Naive B cell (primary cell): ENCODE results near the gene GFOD1. TPM values are rescaled to one million over a fixed set of nuclear protein-coding genes. Genes with fewer than 3 reads are reported as not detected.

Source experiments
- ATAC-seq, 2 donors: fragments of 150-1000 bp; cut with Tn5 transposase; 2 replicates each; pipeline ENCODE4 v1.10.0; 2021; ENCODE audit warnings: low read depth in 2 of 2, mild to moderate bottlenecking in 2 of 2, moderate library complexity in 2 of 2
- DNase-seq: peaks from one replicate; pipeline ENCODE4 v3.0.0; 2022
- H3K27ac Mint-ChIP-seq, 6 donors: one replicate each; pipeline ENCODE4 v1.8.0; 2020 to 2022; ENCODE audit warnings: mild to moderate bottlenecking in 6 of 6, mixed read lengths in 6 of 6, moderate library complexity in 5 of 6, inconsistent platforms in 2 of 6
- H3K27me3 Mint-ChIP-seq, 3 donors: one replicate each; pipeline ENCODE4 v1.8.0; 2021 to 2022; ENCODE audit warnings: mixed read lengths in 3 of 3, mild to moderate bottlenecking in 1 of 3
- H3K36me3 Mint-ChIP-seq, 2 donors: one replicate each; pipeline ENCODE4 v1.8.0; 2020 to 2022; ENCODE audit warnings: mixed read lengths in 2 of 2, inconsistent platforms in 1 of 2, mild to moderate bottlenecking in 1 of 2
- H3K4me1 Mint-ChIP-seq, 3 donors: one replicate each; pipeline ENCODE4 v1.8.0; 2020 to 2022; ENCODE audit warnings: mixed read lengths in 3 of 3, inconsistent platforms in 1 of 3, mild to moderate bottlenecking in 1 of 3, moderate library complexity in 1 of 3
- H3K4me3 Mint-ChIP-seq, 8 donors: one replicate each; pipeline ENCODE4 v1.8.0; 2020 to 2022; ENCODE audit warnings: mild to moderate bottlenecking in 8 of 8, mixed read lengths in 8 of 8, moderate library complexity in 8 of 8, inconsistent platforms in 2 of 8
- H3K9me3 Mint-ChIP-seq, 7 donors: one replicate each; pipeline ENCODE4 v1.8.0; 2020 to 2022; ENCODE audit warnings: mixed read lengths in 7 of 7, mild to moderate bottlenecking in 5 of 7, inconsistent platforms in 2 of 7, moderate library complexity in 1 of 7
- polyA plus RNA-seq, 6 donors: library from polyadenylated mRNA; unstranded; fragments of 300-500 nt; fragmentation: Illumina TruSeq; gene quantifications; one replicate each; pipeline ENCODE4 v1.2.3, GENCODE V29; 2021; ENCODE audit warnings: low read depth in 6 of 6

GFOD1 gene
- polyA plus RNA-seq, 6 donors from 2014 or later: 2.9 to 10.7 (median 5.4) TPM

DNA sequence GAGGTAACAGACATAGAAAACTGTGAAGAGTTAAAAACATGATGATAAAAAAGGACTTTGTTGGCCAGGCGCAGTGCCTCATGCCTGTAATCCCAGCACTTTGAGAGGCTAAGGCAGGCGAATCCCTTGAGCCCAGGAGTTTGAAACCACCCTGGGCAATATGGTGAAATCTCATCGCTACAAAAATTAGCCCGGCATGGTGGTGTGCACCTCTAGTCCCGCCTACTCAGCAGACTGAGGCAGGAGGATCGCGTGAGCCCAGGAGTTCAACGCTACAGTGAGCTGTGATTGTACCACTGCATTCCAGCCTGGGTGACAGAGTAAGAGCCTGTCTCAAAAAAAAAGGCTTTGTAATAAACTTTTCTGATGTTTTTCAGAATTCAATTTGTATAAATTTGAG, 60.1 kb downstream of the GFOD1 start:
- peak overlapping the region in 6 of 8 donors; percentile 71 to 84 (median 80) for H3K4me3 Mint-ChIP-seq

DNA sequence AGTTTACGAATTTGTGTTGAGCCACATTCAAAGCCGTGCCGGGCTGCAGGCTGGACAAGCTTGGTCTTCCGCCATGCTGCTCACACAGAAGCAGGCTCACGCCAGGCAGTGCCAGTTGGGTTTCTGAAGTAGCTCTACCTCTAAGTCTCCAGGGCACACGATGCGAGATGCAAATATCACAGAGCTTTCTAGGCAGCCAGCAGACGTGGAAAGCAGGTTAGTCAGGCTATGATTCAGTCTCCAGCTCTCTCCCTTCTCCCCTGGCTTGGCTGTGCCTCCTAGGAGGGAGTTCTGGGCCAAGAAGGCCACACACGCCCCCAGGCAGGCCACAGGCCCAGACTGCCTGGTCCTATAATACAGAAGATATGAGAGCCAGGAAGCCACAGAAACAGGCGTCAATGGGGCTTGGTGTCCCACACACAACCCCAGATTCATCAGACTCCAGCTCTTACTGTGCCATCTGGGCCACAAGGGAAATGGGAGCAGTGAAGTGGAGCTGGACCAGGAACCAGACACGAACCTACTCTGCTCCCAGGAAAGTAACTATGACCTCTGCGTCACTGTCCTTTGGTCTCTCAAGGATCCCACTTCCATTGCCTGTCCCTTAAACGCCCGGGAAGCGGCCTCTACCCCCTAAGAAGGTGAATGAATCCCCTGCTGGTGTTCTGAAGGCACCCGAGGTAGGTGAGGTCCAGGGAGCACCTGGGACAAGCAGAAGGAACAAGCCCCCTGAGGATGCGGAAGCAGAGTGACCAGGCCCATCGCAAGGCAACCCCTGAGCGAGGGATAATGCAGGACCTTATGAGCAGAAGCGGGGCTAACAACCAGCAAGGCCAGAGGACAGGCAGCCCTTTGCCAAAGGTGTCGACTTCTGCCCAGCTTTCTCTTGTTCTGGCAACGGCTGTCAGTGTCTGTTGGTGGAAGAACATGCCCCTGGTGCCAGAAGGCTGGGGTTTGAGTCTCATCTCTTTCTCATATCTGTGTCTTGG, 61.2 kb downstream of the GFOD1 start:
- peaks cover 27 to 46% (median 30%) of the 10 kb centered on the region in 3 donors for H3K4me1 Mint-ChIP-seq
- peak overlapping the region in 1 of 8 donors; percentile 40 for H3K4me3 Mint-ChIP-seq
- no peaks in the 10 kb centered on the region for H3K27me3 Mint-ChIP-seq
- no peak for ATAC-seq
- H3K36me3 Mint-ChIP-seq: no peaks in the 10 kb centered on the region
- H3K27ac Mint-ChIP-seq: peak overlapping the region in 4 of 6 donors; percentile 25 to 88 (median 74)
- no peaks in the 10 kb centered on the region for H3K9me3 Mint-ChIP-seq
- DNase-seq: no peak

More for the DNA sequence above, 60.1 kb downstream of the GFOD1 start:
- peaks cover 30 to 52% (median 39%) of the 10 kb centered on the region in 3 donors for H3K4me1 Mint-ChIP-seq
- H3K9me3 Mint-ChIP-seq: no peaks in the 10 kb centered on the region
- H3K36me3 Mint-ChIP-seq: no peaks in the 10 kb centered on the region
- ATAC-seq (no peak), DNase-seq (no peak)
- no peaks in the 10 kb centered on the region for H3K27me3 Mint-ChIP-seq
- peak overlapping the region; percentile 53 to 97 (median 96) for H3K27ac Mint-ChIP-seq

DNA sequence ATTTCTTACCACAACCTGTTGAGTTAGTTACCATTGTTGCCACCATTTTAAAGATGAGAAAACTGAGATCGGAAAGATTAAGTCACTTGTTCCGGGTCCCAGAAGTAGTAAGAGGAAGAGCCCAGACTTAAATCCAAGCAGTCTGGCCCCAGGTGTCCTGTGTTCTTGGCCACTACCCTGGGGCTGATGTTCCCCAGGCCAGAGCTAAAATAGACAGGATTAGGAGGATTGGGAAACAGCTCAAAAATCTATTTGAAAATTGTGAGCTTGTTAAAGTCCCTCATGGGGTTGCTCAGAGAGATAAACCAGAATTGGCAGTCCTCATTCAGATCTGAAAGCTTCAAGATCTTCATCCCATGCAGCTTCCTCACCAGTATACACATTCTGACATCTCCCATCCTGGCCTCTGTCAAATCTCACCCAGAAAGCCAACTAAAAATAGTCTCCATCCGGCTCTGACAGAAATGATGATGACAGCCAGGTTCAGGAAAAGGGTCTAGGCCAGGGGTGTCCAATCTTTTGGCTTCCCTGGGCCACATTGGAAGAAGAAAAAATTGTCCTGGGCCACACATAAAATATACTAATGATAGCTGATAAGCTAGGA, 62.0 kb downstream of the GFOD1 start:
- DNase-seq: no peak
- Mint-ChIP-seq H3K27me3 (no peaks in the 10 kb centered on the region), H3K9me3 (no peaks in the 10 kb centered on the region), H3K27ac (peak overlapping the region; percentile 21 to 88 (median 46)), H3K36me3 (no peaks in the 10 kb centered on the region), H3K4me3 (peak overlapping the region in 1 of 8 donors; percentile 32), H3K4me1 (peaks cover 21 to 42% (median 30%) of the 10 kb centered on the region in 3 donors)
- ATAC-seq: no peak

DNA sequence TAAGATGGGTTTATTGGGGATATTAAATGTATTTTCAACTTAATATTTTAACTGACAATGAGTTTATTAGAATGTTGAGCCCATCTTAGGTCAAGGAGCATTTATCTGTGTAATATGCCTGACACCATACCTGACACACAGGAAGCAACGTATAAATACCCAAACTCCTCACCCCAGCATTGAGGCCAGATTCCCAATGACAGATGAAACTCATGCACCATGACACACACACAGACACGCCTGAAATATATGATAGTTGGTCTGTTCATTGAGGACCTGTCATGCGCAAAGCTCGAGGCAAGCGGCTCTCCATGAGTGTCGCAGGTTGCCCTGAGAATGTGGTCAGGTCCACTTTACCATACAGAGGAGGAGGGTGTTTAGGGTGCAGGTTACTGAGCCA, 64.1 kb downstream of the GFOD1 start:
- Mint-ChIP-seq H3K9me3 (no peaks in the 10 kb centered on the region), H3K4me1 (peaks cover 29 to 49% (median 44%) of the 10 kb centered on the region in 3 donors), H3K27me3 (peaks cover 0 to 12% (median 8%) of the 10 kb centered on the region in 3 donors), H3K36me3 (no peaks in the 10 kb centered on the region), H3K4me3 (no peak overlapping the region), H3K27ac (no peak overlapping the region)
- DNase-seq: no peak
- ATAC-seq: no peak

DNA sequence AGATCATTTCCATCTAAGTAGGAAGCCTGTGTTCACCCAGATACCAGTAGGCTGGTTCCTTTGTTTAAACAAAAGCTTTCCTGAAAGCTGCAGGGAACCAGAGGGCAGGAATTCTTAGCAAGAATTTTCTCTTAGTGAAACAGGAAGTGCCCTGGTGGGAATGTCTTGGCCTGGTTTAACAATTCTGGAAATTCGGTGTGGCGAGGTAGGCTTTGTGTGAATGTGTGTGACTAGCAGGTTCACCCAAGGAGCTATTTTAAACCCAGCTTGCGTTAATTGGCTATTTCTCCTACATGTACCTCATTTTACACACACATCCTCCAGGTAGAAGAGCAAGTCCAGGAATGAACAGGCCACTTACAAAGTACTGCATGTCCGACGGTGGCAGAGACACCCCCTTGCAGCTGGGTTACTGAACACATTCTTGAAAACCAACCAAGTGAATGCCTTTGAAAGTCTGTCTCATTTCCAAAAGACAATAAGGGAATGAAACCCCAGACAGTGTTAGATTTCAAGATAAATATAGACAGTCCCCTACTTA, 64.6 kb downstream of the GFOD1 start:
- Mint-ChIP-seq H3K27ac (no peak overlapping the region), H3K4me1 (peaks cover 24 to 44% (median 39%) of the 10 kb centered on the region in 3 donors), H3K4me3 (no peak overlapping the region), H3K9me3 (no peaks in the 10 kb centered on the region), H3K27me3 (peaks cover 0 to 12% (median 8%) of the 10 kb centered on the region in 3 donors), H3K36me3 (no peaks in the 10 kb centered on the region)
- no peak for DNase-seq
- ATAC-seq: no peak

DNA sequence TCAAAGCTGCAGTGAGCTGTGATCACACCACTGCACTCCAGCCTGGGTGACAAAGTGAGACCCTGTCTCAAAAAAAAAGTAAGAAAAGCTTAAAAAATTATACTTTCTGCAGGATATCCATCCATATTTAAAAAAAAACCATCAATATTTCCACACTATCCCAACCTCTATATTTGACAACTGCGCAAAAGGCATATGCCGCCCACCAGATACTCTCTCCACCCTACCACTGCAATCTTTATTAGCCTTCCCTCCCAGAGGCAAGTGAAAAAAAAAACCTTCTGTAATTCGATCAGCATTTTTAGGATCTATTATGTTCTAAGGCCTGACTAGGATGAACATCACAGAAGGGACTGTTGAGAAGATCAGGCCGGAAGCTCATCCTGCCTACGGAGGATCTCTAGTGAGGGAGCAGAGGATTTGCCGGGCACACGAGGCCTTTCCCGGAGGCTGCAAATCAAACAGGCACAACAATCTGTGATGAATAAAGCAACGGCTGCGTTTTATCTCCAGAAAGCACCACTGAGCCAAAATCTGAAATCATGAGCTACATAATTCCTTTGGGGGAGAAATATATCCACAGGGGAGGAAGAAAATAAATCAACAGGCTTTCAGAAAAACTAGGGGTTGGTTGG, 65.9 kb downstream of the GFOD1 start:
- peaks cover 0 to 2% of the 10 kb centered on the region in 2 donors for H3K36me3 Mint-ChIP-seq
- ATAC-seq (no peak), DNase-seq (no peak)
- H3K27ac Mint-ChIP-seq: no peak overlapping the region
- H3K27me3 Mint-ChIP-seq: peaks cover 0 to 12% (median 8%) of the 10 kb centered on the region in 3 donors
- peaks cover 18 to 37% (median 34%) of the 10 kb centered on the region in 3 donors for H3K4me1 Mint-ChIP-seq
- no peaks in the 10 kb centered on the region for H3K9me3 Mint-ChIP-seq
- peak overlapping the region in 1 of 8 donors; percentile 55 for H3K4me3 Mint-ChIP-seq

DNA sequence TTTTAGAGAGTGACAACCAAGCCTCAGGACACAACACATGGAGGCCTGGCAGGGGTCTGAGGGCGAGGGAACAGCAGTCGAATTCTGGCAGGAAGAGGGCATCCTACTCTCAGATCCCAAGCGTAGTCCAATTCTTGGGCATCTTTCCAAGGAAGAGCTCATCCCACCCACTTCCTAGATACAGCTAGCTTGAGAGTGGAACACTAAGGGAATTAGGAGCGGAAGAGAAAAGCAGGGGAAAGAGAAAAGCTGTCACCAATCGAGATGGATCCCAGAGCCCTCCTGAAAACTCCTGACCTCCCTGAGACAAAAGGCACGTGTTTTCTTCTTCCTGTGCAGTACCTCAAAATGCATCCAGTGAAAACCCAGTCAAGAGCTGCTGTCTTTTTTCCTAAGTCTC, 67.1 kb downstream of the GFOD1 start:
- ATAC-seq: no peak
- peaks cover 24 to 33% (median 29%) of the 10 kb centered on the region in 3 donors for H3K4me1 Mint-ChIP-seq
- peaks cover 7 to 9% of the 10 kb centered on the region in 2 donors for H3K36me3 Mint-ChIP-seq
- peak overlapping the region in 3 of 6 donors; percentile 3 to 67 (median 4) for H3K27ac Mint-ChIP-seq
- peaks cover 0 to 4% (median 0%) of the 10 kb centered on the region in 7 donors for H3K9me3 Mint-ChIP-seq
- peak overlapping the region in 4 of 8 donors; percentile 69 to 83 (median 76) for H3K4me3 Mint-ChIP-seq
- DNase-seq: no peak
- H3K27me3 Mint-ChIP-seq: peaks cover 0 to 12% (median 8%) of the 10 kb centered on the region in 3 donors

DNA sequence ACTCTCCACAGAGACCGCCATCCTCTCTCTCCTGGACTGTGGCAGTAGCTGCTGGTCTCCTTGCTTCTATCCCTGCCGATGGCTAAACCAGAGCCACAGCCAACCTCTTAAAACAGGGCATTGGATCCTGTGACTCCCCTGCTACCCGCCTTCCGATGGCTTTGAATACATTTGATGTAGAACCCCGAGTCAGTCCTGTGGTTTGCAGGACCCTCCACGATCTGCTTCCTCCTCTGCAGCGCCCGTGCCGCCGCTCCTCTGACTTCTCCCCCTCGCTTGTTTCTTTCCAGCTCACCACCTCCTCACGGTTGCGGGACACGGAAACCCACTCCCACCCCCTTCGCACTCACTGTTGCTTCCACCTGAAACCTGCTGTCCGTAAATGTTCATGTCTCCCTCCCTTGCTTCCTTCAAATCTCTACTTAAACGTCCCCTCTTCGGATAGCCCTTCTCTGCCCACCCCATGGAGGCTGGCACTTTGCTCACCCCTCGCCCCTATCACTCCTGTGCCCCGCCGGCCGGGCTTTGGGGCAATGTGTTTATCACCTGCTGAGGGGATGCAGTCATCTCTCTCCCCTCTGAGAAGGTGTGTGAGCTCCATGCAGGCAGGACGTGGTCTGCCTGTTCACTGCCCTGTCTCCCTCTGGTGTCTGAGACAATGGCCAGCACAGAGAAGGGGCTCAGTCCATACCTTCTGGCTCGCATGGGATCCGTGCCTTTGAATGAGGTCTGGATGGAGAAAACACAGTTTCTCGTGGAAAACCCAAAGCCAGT, 67.8 kb downstream of the GFOD1 start:
- ATAC-seq: peak; percentile 47 to 60
- Mint-ChIP-seq H3K27ac (peak overlapping the region; percentile 3 to 92 (median 63)), H3K4me3 (peak overlapping the region; percentile 8 to 88 (median 82)), H3K9me3 (peaks cover 0 to 4% (median 0%) of the 10 kb centered on the region in 7 donors), H3K36me3 (peaks cover 7 to 9% of the 10 kb centered on the region in 2 donors), H3K4me1 (peaks cover 24 to 33% (median 26%) of the 10 kb centered on the region in 3 donors), H3K27me3 (peaks cover 0 to 12% (median 8%) of the 10 kb centered on the region in 3 donors)
- peak; percentile 19 for DNase-seq

DNA sequence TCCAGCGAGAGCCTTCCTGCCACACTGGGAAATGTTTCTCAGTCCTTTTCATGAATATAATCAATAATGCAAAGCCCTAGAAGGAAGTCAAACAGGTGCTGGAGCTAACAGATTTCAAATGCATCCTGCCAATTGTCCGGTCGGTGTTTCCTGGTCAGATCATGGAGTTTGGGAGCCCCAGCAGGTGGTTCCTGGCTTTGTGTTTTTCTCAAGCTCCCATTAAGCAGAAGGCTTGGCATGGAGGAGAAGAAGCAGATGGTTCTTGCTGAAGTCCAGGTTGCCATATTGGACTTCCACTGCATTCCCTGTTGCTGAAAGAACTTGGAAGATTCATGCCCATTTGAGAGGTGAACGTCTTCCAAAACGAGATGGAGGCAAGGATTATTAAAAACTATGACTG, 68.6 kb downstream of the GFOD1 start:
- DNase-seq (no peak), ATAC-seq (no peak)
- H3K4me1 Mint-ChIP-seq: peaks cover 24 to 33% (median 26%) of the 10 kb centered on the region in 3 donors
- H3K27me3 Mint-ChIP-seq: peaks cover 0 to 12% (median 8%) of the 10 kb centered on the region in 3 donors
- H3K9me3 Mint-ChIP-seq: peaks cover 0 to 4% (median 0%) of the 10 kb centered on the region in 7 donors
- H3K4me3 Mint-ChIP-seq: peak overlapping the region in 7 of 8 donors; percentile 6 to 85 (median 78)
- H3K36me3 Mint-ChIP-seq: peaks cover 7 to 9% of the 10 kb centered on the region in 2 donors
- peak overlapping the region in 2 of 6 donors; percentile 28 to 48 for H3K27ac Mint-ChIP-seq

DNA sequence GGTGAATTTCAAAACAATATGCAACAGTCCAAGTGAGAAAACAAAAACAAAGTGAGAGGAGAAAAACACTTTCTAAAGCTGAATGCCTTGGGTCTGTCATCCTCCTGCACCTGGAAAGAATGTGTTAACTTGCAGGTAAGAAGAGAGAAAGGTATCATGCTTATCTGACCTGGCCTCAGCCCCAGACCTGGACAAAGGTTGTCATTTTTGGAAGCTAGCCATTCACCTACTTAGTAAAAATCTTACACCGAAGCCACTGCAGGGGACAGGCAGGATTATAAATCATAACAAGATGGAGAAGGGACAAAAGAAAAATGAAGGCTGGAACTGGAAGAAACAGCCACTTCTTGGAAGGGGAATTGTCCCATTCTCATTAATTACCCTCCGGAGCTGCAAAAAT, 69.4 kb downstream of the GFOD1 start:
- Mint-ChIP-seq H3K4me1 (peaks cover 24 to 33% (median 26%) of the 10 kb centered on the region in 3 donors), H3K9me3 (peaks cover 0 to 4% (median 0%) of the 10 kb centered on the region in 7 donors), H3K27me3 (peaks cover 0 to 12% (median 8%) of the 10 kb centered on the region in 3 donors), H3K27ac (no peak overlapping the region), H3K4me3 (peak overlapping the region in 2 of 8 donors; percentile 34 to 37), H3K36me3 (peaks cover 7 to 9% of the 10 kb centered on the region in 2 donors)
- ATAC-seq (no peak), DNase-seq (no peak)

DNA sequence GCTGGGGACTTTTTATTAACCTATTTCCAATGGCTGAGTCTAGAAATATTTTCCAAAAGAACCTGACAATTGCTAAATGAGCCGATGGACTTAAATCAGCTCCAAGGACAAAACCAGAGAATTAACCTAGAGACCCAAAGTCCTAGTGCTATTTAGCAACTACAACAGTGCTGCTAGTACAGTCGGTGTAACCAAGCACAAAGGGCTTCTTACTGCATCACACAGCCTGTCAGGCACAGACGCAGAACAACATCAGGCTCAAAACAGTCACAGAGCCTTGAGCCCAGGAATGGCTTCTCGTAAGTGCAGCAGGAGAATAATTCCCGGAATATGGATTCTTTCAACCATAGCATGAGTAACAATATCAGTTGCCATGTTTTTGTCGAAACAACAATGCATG, 70.0 kb downstream of the GFOD1 start:
- peaks cover 7 to 9% of the 10 kb centered on the region in 2 donors for H3K36me3 Mint-ChIP-seq
- H3K9me3 Mint-ChIP-seq: peaks cover 0 to 4% (median 0%) of the 10 kb centered on the region in 7 donors
- DNase-seq: no peak
- ATAC-seq: no peak
- H3K4me3 Mint-ChIP-seq: no peak overlapping the region
- peaks cover 0 to 12% (median 8%) of the 10 kb centered on the region in 3 donors for H3K27me3 Mint-ChIP-seq
- peaks cover 20 to 33% (median 26%) of the 10 kb centered on the region in 3 donors for H3K4me1 Mint-ChIP-seq
- H3K27ac Mint-ChIP-seq: no peak overlapping the region

DNA sequence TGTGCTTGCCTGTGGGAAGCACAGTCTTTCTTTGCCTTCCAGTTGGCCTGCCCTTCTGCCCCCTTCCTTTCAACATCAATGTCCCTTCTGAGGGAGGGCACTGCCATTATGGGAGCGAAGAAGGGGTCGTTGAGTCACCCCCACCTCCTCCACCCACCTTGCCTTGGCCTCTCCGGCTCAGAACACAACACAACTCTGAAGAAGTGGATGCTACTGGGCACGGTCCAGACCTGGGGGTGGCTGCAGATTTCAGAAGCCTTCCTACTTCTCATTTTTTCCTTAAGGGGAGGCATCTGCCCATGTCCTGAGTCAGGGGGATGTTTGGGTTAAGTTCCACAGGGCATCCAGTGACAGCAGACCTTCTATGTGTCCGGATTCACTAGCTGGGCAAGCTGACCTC, 72.1 kb downstream of the GFOD1 start:
- Mint-ChIP-seq H3K9me3 (peaks cover 0 to 4% (median 0%) of the 10 kb centered on the region in 7 donors), H3K4me3 (no peak overlapping the region), H3K27me3 (peaks cover 0 to 12% (median 8%) of the 10 kb centered on the region in 3 donors), H3K27ac (no peak overlapping the region), H3K36me3 (peaks cover 7 to 14% of the 10 kb centered on the region in 2 donors), H3K4me1 (peaks cover 19 to 28% (median 23%) of the 10 kb centered on the region in 3 donors)
- DNase-seq: no peak
- ATAC-seq: no peak
